Brain pericyte (primary cell): ENCODE measurements around the gene TAP1.
"Not testable (repeated sequence)": the region's sequence is repeated elsewhere in the genome, so short reads cannot be mapped to it uniquely, and the experiment has no call there.

Experiments
- DNase-seq: peaks from one replicate; pipeline ENCODE4 v3.0.0-alpha.2; 2012; ENCODE audit warnings: low read depth, low spot score

Gene TAP1

GRCh38 chr6:32853541-32854375 is at the start of gene TAP1, which contains the start of gene PSMB9:
Gene TAP1, minus strand, starts transcription at chr6:32853704. Its CDS starts 68 bp downstream, at chr6:32853636.
Gene PSMB9, plus strand, starts transcription at chr6:32854192. Its CDS starts 38 bp downstream, at chr6:32854230.
- peak; percentile 79 for DNase-seq

DNA sequence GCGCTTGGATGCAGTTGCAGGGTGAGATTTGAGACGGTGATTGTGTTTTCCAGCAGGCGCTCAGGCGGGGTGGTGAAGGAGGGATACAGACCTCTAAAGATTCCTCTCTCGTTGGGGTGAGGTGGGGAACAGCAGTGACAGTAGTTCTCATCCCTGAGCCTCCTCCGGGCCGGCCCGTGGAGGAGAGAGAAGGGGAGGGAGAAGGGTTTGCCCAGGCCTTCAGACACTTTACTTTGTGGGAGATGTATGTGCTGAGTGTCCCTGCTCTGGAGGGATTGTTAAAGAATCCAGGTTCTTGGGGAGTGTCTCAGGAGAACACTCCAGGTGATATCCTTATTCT is 41.5 kb upstream of the TAP1 start:
- DNase-seq, result no peak

DNA sequence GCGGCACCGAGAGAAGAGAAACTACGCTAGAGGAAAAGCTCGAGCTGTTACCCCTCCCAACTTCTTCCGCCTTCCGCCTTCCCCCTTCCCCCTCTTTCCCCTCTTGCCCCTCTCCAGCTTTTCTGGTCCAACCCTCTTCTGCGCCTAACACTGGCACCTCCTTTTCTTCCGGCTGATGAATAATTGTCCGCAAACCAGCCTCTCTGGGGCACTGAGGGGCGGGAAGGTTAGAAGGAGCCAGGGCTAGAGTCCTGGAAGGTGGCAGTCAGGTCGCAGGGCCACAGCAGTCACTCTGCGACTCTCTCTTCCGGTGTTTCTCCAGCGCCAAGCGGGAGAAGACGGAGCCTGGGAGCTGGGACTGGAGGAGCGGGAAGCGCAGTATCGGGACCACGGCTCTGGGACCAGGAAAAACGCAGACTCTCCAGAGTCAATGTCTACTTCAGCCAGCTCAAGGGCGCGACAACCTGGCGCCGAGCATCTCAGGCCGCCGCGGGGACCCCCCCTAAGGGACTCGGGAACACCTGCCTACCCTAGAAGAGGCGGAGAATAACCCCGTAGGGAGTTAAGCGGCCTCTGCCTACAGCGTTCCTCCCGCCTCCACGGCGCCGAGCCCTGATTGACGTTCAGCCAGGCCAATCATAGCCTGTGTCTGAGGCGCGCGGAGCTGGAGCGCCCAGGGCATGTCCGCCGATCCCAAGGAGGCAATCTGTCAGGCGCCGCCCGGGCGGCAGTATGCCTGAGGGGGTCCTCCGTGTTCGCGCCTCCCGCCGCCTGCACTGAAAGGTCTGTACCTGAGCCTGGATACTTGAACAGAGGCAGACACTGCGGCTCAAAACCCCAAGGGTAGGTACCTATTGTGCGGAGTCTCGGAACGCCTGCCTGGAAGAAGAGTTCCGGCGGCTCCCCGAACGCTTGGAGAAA is 40.8 kb upstream of the TAP1 start:
- peak; percentile 87 for DNase-seq

- no peak for DNase-seq
Measured at GRCh38 chr6:32890831-32891230, 37.3 kb upstream of the TAP1 start.

DNA sequence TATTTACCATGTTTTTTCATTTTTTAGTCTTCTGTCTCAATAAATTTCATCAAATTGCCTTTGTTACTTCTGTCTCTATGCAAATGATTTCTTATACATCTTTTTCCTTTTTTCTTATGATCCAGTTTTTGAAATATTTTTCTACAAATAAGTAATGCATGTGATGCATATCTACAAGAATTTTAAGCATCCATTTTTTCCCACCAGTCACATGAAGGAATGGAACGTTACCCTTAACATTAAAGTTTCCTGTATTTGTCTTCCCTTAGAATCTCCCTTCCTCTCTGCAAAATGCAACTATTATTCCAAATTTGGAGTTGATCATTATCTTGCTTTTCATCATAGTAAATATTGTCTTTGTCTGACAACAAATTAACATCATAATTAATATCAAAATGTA is 36.0 kb upstream of the TAP1 start:
- DNase-seq, result no peak

GRCh38 chr6:32888576-32888975 is 35.1 kb upstream of the TAP1 start:
- DNase-seq, result no peak

DNA sequence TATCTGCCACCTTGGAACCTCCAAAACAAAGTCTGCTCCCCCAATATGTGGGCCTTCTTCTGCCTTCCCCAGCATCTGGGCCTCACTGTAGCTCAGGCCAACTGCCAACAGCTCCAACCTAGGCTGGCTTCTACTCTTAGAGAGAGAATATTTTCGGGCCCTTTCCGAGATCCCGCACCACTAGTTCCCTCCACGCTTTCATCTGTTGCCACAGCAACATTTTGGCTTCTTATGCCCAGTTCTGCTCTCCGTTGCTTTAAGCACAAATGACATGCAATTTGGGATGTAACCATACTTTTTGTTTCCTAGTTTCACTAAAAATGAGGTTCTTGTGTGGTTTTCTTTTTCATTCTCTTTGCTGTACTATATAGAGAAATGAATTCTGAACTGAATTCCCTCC is 34.1 kb upstream of the TAP1 start:
- no peak for DNase-seq

DNA sequence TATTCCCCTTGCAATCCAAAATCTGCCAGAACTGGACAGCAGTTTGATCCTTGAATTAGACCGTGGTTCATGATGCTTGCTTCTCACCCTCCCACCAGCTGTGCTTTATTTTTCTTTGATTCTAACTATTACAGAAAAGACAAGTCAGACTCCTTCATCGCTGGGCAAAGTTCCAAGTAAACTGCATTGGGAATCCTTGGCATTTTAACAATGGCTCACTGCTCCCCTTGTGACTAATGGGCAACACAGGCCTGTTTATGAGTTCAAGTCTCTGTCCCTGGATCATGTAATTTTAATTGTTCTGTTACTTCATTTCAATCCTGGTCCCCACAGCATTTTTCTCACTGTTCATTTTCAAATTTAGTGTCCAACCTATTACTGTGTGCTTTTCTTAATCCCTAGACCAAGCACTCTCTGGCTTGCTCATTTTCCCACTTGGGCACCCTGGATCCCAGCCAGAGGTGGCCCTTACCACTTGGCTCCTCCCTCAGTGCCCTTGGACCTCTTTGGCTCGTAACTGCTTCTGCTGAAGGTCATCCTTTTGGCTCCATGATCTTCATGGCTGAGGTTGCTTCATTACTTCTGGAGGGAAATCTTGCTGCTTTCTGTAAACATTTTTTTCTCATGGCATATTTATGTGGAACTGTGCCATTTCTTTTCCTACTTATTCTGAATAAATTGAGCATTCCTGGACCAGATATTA is 33.3 kb upstream of the TAP1 start:
- peak; percentile 45 for DNase-seq

- peak; percentile 26 for DNase-seq
Measured at GRCh38 chr6:32885698-32886286, 32.3 kb upstream of the TAP1 start.

DNA sequence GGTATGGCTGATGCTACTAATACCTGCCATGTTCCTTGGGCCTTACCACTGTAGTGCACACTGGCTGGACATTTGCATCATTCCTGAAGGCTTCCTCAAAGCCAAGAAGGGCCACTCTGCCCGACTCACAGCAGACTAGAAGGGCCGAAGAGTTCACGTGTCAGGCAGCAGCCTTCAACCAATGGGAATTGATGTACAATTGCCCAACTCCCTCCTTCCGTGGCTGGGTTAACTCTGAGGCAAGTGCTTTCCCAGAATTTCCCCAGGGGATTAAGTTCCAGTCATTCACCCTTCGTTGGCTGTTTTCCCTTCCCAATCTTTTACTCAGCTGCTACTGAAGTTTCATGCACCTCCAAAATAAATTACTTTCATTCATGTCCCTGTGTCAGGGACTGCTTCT is 30.3 kb upstream of the TAP1 start:
- DNase-seq, result no peak

GRCh38 chr6:32882879-32883250 is 29.4 kb upstream of the TAP1 start:
- DNase-seq, result no peak

- DNase-seq, result not testable (repeated sequence)
Measured at GRCh38 chr6:32880962-32881361, 27.5 kb upstream of the TAP1 start.

DNA sequence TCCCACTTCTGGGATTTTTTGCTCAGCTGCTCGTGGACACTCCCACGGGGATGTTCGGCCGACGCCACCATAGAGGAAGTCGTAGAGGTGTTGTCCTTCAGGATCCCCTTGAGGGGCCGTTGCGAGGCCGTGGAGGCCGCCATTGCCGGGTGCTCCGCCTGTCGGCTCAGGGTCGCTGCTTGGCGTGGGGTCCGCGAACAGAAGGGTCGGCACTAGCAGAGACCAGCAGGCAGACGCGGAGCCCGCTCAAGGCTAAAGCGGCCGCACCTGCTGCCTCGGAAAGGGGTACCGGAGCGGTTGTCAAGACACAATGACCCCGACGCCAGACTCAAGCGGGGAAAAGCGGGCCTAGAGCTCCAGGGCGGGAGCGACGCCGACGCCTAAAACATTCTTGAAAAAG is 26.2 kb upstream of the TAP1 start:
- DNase-seq, result no peak

DNA sequence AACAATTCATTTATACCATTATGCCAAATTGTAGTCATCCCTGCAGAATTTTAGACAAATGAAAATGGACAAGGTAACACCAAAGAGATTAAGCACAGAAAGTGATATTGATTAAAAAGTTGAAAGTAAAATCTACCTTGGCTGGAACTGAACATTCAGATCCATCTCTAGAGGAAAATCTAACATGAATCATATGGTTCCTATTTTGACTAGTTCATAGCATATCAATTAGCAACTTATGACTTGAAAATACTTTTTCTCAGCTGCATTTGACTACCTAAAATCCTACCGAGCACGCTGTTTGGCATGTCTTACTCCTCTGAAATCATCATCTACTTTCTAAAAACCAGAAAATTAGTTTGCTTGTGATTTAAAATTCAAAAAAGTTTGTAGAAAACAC is 23.1 kb upstream of the TAP1 start:
- DNase-seq, result no peak

DNA sequence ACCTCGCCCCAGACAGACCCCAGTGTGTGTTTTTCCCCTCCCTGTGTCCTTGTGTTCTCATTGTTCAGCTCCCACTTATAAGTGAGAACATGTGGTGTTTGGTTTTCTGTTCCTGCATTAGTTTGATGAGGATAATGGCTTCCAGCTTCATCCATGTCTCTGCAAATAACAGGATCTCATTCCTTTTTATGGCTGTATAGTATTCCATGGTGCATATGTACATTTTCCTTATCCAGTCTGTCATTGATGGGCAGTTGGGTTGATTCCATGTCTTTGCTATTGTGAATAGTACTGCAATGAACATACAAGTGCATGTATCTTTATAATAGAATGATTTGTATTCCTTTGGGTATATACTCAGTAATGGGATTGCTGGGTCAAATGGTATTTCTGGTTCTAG is 20.4 kb upstream of the TAP1 start:
- DNase-seq, result not testable (repeated sequence)

GRCh38 chr6:32868257-32868788 is 14.8 kb upstream of the TAP1 start:
- peak; percentile 27 for DNase-seq

GRCh38 chr6:32867554-32868256 is 14.2 kb upstream of the TAP1 start:
- no peak for DNase-seq

DNA sequence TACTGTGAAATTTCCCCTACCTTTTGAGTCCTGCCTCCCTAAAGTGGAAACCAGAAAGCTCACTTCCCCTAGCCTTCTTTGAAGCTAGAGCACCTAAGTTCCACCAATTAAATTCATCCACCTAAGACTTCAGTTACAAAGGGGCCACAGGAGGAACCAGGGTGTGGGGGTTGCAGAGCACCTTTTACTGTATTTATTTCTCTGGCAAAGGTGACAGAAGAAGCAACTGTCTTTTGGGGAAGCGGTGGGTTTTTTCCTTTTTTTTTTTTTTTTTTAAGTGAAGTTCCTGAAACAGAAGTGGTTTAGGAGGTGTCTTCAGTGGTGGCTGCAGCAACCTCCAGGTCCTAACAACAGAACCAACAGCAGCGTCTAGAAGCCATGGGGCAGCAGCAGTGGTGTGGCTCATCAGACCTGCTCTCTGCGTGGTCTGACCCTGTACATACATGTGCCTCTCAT is 13.5 kb upstream of the TAP1 start:
- DNase-seq, result no peak

DNA sequence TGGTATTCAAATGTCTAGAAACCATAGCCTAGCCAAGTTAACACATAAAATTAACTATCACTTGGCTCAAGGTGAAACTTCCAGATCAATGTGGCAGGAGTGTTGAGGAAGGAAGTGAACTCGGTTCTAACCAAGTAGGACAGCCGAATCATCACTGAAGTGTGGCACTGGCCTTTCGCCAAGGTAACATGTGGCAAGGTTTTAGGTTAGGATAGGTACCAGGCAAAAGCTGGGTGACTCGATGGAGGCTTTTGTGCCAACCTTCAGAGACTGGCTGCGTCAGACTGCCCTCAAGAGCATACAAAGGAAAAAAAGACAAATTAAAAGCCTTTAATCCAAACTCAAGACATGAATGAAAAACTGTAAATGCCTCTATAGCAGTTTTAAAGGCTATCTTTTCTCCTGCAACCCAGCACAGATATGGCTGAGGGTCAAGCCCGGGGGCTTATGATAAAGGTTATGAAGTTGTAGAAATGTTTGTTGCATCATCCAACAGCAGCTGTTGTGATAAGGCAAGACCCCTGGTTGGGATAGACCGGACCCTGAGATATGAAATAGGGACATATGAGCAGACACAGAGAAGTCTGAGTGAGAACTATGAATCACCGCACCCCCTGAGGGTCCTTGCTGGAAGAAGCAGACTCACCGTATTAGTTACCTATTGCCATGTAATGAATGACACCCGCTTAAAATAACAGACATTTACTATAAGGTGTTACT is 12.4 kb upstream of the TAP1 start:
- no peak for DNase-seq

GRCh38 chr6:32862725-32863124 is 9.2 kb upstream of the TAP1 start:
- DNase-seq, result no peak
